Medulla oblongata (tissue), 1 donor: ENCODE results near the gene SETBP1.

Experiments used
- DNase-seq: peaks from one replicate; pipeline ENCODE4 v3.0.0-alpha.2; 2015; ENCODE audit errors: extremely low spot score

Gene SETBP1

DNA sequence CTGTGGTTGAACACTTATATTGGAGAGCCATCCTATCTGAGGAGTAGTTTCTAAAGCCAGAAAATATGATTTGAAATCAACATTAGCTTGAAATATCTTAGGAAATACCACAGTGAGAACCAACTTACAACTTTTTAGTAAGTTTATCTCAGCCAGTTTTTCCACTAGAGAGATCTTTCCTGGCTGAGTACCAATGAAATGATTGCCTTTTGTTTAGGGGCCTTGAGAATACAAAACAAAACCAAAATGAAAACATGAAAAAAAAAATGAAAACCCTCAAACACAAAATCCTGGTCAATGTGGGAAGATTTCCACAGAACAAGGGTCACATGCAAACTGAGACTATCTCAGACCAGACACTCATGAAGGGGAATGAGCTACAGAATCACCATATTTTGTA lies 429.0 kb downstream of the SETBP1 start:
- no peak for DNase-seq

DNA sequence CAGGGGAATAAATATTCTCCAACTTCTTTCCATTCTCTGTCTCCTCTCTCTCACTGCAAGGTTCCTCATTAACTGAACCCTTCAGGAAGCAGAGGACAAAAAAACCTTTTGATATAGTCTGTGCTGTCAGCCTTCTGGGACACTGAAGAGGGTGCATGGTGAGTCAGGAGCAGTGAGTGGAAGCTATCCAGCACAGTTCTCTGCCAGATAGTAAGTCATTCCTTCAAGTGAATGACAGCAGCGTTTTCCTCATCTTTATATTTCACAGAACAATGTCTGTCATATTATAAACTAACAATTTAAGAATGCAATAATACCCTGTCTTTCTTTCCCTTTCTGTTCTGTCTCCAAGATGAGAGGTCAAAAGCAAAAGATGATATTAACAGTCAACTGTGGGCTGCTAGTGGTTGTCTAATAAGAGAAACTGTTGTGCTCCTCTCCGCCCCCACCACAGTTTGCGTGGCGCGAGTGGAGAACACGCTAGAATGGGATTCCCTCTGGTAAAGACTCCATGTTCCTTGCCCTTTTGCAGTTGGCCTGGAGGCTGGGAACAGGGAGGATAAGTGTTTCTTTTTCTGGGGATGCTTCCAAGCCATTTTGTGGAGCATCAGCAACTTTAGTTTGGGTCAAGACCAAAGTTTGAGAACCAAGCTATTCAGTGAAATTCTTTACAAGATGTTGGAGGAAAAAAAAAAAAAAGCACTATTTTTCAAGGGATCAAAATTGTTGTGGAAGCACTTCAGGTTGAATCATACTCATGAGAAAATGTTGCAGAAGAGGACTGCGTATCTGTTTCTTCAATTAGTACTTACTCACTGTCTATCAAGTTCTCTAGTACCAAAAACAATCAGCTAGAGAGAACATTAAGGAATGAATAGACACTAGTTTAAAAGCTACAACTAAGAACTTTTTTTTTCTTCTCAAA lies 430.2 kb downstream of the SETBP1 start:
- DNase-seq = peak; percentile 45

DNA sequence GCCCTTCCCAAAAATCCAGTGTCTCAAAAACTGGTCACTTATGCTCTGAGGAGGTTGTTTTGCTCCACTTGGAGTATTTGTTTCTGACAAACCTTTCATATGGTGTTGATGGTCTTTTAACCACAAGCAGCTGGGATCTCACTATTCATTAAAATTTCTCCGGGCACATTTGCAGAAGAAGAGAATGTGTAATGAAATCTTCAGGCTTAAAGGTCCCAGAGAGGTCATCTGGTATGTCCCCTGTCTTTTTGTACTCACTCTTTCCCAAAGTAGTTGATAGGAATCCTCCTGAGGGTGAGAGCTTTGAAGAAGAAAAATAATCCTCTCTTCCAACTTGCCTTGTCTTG lies 430.8 kb downstream of the SETBP1 start:
- no peak for DNase-seq

DNA sequence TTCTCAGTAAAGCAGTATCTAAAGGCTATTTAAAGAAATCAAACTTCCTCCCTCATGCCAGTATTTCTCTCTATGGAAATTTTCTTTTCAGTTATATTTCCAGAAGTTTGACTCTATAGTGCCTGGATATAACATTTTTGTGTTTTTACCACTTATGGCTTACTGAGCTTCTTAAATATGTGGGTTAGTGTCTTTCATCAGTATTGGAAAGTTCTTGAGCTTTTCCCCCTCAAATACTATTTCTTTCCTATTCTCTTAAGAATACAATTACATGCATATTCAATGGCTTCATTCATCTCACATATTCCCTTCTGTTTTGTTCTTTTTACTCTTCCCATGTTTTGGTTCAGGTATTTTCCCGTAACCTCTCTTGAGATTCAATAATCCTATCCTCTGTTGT lies 432.0 kb downstream of the SETBP1 start:
- no peak for DNase-seq

DNA sequence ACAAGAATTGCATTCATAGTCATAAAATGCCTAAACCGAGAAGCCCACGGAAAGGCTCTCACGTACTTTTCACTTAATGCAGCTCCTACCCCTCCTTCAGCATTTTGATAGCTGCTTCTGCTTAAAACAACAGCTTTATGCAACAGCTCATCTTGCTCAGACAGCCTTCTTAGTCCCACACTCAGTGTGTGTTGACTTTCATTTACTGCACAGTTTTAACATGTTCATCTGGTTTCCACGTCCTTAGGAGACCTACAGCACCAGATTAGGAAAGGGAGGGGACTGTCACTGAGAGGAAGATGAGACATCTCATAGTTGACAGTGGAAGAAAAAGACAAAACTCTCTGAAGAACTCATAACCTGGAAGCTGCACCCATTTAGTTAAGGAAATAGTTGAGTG lies 435.4 kb downstream of the SETBP1 start:
- DNase-seq = no peak
